Fibroblast of gingiva (primary cell): ENCODE data around the gene KRTAP10-10.
"Not testable (repeated sequence)": the region's sequence is repeated elsewhere in the genome, so short reads cannot be mapped to it uniquely, and the experiment has no call there.

Experiments
- DNase-seq: peaks from one replicate; pipeline ENCODE4 v3.0.0-alpha.2; 2011; ENCODE audit warnings: low read depth

KRTAP10-10 gene

DNA sequence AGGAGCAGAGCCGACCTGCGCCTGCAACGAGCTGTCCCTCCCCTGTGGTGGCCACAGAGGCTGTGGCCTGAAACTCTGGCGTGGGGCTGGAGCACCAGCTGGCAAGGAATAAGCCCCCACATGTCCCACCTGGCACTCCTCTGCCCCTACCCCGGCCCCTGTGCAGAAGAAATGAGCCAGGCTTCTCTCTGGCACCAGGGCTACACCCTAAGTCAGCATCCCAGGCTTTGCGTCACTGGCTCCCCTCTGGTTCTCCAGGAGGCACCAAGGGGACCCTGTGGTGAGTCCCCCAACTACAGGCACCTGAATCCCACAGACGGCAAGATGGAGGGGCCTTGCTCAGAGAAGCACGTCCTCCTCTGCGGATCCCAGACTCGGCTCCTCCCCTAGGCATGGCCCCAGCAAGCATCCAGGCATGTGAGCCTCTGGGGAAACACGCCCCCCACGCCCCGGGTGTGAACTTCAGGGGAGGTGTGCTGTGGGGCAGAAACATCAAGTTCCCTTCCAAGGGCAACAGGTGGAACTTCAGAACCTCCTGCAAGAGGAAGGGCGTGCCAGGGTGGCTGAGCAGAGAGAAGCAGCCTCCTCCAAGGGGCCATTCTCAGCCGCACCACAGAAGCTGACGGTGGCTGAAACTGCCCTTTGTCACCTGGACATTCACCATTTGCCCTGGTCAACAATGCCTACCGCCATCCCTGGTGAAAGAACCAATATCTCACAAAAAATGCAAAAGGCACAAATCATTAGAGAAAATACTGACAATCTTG is 33.9 kb upstream of the KRTAP10-10 start:
- DNase-seq, result no peak

DNA sequence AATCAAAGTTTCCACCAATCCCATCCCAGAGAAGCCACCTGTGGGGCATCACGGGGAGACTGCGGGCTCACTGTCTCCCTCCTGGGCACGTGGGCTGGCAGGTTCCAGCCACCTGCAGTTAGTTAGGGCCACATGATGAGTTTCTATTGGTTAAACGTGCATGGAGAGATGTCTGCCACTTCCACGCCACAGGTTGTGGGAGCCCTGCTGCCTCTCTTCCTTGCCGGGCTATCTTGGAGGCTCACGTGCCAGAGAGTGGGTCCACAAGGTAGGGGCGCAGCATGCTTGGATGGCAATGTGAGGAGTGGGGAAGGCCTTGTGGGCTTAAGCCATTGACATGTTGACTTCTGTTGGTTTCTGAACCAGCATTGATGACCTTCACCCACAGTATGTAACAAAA is 33.2 kb upstream of the KRTAP10-10 start:
- no peak for DNase-seq

DNA sequence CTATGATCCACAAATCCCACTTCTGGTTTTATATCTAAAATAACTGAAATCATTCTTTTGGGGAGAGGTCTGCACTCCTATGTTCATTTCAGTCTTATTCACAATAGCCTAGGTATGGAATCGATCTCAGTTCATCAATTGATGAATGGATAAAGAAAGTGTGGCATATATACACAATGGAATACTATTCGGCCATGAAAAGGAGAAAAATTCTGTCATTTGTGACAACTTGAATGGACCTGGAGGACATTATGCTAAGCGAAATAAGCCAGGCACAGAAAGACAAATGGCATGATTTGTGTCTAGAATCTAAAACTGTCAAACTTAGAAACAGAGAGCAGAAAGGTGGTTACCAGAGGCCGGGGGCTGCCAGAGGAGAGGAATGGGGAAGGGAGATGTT is 30.7 kb upstream of the KRTAP10-10 start:
- DNase-seq, result no peak

DNA sequence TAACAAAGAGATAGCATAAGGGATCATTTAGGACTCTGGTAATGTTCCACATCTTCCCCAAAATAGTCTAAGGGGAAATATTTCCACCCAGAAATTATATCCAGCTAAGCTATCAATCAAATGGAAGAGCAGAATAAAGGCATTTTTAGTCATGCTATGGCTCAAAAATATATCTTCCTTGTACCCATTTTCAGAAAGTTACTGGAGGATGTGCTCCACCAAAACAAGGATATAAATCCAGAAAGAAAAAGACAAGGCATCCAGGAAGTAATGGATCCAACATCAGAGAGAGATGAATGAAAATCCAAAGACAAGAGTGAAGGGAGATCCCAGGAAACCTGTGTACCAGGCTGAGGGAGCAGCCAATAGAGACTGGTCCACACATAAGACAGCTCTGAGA is 28.0 kb upstream of the KRTAP10-10 start:
- DNase-seq, result no peak

DNA sequence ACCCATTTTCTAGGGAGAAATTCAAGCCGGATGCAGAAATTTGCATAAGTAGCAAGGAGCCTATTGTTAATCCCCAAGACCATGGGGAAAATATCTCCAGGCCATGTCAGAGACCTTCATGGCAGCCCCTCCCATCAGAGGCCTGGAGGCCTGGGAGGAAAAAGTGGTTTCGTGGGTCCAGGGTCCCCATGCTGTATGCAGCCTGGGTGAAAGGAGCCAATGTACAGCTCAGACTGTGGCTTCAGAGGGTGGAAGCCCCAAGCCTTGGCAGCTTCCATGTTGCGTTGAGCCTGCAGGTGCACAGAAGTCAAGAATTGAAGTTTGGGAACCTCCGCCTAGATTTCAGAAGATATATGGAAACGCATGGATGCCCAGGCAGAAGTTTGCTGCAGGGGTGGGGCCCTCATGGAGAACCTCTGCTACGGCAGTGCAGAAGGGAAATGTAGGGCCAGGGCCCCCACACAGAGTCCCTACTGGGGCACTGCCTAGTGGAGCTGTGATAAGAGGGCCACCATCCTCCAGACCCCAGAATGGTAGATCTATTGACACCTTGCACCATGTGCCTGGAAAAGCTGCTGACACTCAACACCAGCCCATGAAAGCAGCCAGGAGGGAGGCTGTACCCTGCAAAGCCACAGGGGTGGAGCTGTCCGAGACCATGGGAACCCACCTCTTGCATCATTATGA is 26.9 kb upstream of the KRTAP10-10 start:
- DNase-seq, result not testable (repeated sequence)

DNA sequence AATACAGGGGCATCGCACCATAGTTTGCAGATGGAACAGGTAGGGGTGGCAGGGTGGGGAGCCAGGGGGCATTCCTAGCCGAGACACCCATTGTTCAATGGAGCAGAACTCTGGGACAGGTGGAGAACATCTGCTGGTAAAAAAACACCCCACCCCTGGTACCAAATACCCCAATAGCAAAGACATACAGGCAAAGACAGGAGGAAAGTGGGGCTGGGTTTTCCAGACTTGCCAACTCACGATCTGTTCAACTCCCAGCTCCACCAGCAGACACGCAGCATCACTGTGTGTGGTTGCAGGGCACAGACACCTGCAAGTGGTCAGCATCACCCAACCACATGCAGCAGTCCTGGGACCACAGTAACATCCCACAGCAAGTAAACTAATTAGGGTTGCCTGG is 25.6 kb upstream of the KRTAP10-10 start:
- no peak for DNase-seq

DNA sequence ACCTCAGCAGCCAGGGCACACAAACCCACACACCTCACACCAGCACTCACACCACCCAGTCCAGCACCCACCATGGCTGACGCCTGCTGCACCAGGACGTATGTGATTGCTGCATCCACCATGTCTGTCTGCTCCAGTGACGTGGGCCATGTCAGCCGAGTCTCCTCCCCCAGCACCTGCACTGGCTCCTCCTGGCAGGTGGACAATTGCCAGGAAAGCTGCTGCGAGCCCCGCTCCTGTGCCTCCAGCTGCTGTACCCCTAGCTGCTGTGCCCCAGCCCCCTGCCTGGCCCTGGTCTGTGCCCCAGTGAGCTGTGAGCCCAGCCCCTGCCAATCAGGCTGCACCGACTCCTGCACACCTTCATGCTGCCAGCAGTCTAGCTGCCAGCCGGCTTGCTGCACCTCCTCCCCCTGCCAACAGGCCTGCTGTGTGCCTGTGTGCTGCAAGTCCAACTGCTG is 25.1 kb upstream of the KRTAP10-10 start, which contains the start of gene KRTAP10-8:
TSS of gene KRTAP10-8 (plus strand) at position 51 of the 458 bp plus-strand sequence. CDS start at position 73, 22 bp downstream.
- no peak for DNase-seq

DNA sequence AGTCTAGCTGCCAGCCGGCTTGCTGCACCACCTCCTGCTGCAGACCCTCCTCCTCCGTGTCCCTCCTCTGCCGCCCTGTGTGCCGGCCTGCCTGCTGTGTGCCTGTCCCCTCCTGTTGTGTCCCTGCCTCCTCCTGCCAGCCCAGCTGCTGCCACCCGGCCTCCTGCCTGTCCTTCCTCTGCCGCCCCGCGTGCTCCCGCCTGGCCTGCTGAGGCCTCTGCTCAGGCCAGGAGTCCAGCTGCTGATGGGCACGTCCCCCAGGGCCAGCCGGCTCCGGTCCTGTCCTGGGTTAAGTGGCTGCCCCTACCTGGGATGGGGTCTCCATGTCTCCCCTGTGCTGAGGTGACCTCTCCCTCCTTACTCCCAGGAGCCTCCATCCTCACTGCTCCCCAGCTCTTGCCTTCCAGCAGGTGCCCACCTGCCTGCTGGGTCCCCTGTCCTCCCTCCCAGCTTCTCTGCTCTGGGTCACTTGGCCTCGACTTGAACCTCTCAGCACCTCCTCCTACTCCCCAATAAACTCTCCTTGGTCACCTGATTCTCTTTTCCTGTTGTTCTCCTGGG is 24.4 kb upstream of the KRTAP10-10 start:
- DNase-seq, result no peak

DNA sequence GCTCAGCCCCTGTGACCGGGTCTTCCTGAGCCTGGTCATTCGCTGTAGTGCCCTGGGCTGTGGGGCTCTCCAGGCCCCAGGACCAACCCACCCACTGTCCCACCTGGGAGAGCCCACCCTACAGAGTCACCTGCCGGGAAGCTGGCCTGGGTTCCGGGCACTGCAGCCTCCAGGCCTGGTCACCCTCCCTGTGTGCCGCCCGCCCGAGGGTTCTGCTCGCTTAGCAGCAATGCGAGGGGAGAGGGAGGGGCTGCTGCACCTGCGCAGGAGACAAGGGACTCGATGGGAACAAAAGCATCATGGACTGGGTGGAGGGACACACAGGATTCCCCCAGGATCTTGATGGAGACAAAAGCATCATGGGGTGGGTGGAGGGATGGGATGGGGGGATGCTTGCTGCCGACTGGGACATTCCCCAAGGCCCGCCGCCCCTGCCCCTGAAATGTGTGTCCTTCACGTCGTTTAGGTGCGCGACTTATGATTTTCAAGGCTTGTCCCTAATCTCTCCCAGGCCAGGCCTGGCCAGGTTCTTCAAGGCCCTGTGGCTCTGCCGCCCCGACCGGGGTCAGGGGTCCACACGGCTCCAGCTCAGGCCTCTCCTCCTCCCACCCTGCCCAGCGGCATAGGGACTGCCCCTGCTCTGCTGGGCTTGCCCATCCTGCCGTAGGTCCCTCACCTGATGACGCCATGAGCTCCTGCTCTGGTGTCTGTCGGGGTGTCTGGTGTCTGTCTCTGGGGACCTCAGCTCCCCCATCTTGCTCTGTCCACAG is 23.6 kb upstream of the KRTAP10-10 start:
- DNase-seq, result no peak

DNA sequence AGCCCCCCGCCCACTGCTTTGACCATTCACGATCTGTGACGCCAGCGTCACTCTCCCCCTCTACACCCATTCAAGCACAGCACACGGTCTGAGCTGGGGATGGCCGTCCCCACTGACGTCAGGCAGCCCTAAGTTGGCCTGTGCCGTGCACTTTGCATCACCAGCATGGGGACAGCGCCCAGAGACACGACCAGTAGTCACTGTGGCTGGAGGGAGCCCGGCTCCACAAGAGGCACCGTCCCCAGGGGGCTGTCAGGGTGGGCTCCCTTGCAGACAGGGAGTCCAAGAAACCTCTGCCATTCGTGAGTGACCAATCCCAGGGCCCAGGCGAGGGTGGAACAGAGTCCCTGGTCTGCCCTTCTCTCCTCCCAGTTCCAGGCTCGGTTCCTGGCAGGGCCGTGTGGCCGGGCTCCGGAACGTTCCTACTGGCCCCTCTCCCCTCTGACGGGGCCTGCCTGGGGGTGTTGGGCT is 23.0 kb upstream of the KRTAP10-10 start:
- DNase-seq, result no peak

DNA sequence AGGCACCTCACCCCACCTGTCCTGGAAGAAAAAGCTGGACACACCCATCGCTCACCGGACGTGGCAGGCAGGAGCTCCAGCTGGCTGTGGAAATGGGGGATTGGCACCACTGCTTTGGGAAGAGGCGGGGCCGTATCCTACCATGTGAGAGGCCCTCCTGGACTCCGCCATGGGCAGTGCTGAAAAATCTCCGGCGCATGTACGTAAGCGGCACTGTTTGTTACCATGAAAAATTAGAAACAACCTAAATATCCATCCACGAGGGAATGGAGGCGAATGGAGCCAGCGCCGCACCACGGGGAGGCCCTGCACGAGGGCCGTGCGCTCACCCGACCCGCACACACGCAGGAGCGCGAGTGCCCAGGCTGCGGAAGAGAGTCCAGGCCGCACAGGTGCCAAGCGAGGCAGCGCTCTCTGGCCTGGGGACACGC is 22.2 kb upstream of the KRTAP10-10 start:
- DNase-seq, result no peak

DNA sequence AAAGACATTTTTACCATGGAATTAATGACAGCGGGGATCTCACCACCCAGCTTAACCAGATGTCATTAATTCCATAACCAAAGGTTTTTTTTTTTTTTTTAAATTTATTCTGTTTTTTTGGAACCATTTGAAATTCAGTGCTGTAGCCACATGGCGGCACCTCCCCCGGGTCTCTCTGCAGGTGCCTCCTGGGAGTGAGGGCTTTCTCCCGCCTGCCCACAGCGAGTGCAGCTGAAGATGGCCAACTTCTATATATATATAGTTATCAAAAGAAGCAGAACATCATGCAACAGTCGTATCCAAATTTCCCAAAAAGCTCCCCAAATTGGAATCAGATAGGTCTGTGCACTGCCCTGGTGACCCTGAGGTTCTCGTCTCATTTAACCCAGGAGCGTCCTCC is 21.7 kb upstream of the KRTAP10-10 start:
- no peak for DNase-seq

DNA sequence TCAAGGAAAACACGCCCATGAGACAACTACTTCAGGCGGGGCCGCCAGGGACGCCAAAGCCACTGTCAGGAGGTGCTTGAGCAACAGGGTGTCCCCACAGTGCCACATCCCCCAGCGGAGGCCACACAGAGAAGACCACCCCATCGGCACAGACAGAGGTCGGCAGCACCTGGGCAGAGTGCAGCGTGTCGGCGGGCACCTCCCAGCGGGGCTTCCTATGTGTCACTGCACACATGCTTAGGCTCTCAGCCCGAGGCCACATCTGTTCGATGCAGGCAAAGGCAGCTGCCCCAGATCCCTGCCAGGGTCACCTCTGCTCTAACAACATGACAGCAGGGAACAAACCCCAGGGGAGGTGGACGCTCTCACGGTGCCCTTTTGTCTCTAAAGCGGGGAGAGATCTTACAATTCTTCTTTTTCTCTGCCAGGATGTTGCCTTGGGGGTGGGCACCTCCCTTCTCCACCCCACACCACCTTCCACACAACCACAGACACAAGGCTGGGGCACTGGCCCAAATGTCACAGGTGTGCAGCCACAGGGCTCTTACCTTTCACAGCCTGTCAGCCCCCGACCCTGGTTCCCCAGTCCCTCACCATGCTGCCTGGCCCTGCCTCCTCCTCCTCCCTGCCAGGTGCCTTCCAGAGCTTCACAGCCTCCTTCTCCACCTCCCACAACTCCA is 21.1 kb upstream of the KRTAP10-10 start:
- DNase-seq, result no peak

DNA sequence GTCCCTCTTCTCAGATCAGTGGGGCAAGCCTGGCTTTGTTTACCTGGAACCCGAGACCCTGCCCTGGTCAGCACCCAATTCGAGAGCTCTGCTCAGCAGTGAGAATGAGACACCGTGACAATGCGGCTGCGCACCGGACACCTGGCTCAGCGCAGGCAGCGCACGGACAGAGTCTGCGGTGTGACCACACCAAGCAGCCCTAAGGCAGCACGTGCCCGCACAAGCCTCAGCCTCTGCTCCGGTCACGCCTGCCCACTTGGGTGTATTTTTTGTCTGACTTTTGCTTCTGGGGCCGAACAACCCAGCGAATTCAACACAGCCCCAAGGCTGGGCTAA is 20.6 kb upstream of the KRTAP10-10 start:
- no peak for DNase-seq

DNA sequence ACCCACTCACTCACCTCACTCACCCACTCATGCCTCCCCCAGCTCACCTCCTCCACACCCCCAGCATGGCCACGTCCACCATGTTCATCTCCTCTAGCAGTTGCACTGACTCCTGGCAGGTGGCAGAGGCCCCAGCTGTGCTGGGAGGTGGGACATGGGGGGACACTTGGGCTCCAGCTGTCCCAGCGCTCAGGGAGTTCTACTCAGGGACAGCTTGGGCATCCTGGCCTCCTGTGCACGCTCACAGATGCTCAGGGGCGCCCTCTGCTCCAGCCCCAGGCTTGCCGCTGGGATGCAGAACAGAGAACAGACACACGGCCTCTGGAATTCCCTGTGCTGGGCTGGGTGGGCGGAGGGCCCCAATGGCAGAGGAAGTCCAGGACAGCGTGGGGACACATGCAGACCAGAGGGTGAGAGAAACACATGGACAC is 20.1 kb upstream of the KRTAP10-10 start:
- DNase-seq, result no peak

DNA sequence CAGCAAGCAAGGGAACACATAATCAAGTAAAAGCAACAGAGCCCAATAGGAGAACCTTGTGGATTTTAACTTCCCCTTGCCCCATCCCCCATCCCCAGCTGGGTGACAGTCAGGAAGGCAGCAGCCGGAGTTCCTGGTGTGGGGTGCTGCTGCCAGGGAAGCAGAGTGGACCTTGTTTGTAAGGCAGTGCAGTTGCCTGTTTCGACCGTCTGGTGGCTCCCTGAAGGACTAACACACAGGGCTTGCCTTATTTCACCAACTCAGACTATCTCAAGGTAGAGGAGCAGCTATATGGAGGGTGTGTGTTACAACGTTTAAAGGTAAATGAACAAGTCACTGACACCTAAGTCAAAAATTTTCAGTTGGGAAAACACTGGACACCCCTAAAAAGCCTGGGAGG is 18.7 kb upstream of the KRTAP10-10 start:
- DNase-seq, result no peak

DNA sequence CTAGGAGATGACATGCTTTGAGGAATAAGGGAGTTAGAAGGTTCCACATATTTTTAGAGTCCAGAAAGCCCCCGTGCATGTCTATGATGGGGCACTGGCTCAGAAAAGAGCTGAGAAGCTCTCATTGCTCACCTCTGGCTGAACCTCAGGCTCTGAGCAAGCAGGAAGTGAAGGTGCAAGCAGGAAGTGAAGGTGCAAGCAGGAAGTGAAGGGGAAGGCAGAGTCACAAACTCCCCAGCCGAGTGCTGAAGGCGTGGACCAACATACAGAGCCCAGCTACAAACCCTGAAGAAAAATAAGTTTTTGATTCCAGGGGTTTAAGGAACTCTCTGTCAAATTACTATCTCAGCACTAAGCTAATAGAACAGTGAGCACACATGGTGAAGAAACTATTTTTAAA is 18.2 kb upstream of the KRTAP10-10 start:
- DNase-seq, result no peak

DNA sequence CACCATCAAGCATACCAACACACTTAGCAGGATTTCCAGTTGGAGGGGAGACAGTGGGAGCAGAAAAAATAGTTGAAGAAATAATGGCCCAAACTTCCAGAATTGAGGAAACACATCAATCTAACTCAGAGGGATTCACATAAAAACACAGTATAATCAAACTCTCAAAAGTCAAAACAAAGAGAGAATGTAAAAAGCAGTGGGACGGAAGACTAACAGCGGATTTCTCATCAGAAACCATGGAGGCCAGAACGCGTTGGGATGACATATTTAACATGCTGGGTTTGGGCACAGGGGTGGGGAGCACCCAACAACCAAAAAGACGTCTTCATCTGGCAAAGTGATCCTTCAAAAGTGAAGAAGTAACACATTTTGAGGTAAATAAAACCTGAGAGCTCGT is 17.3 kb upstream of the KRTAP10-10 start:
- DNase-seq, result no peak

DNA sequence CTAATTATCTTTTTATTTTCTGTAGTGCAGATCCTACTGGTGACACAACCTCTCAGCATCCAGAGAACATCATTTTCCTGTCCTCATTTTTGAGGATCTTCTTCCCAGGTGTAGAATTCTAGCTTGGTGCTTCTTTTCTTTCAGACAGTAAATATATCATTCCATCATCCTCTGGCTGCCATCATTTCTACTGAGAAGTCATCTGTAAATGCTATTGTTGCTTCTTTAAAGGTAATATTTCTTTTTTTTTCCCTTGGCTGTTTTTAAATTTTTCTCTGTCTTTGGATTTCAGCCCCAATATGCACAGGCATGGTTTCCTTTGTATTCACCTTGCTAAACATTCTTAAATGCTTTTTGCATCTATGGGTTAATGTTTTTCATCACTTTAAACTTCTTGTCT is 13.6 kb upstream of the KRTAP10-10 start:
- no peak for DNase-seq

DNA sequence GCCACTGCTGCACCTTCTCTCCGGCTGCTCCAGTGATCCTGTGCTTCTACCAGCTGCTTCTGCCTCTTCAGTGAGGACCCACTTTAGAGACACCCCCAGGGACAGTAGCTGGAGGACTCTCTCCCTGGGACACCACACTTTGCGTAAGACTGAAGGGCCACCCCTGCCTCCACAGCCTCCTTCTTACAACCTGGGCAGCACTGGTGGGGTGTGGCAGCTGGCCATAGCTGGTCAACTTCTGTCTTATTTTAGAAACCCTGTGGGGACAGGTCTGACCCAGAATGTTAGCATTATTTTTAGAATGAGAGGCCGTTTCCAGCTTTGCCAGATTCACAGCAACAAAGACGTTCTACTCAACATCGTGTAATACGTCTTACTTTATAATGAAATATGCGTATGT is 11.4 kb upstream of the KRTAP10-10 start:
- DNase-seq, result no peak

DNA sequence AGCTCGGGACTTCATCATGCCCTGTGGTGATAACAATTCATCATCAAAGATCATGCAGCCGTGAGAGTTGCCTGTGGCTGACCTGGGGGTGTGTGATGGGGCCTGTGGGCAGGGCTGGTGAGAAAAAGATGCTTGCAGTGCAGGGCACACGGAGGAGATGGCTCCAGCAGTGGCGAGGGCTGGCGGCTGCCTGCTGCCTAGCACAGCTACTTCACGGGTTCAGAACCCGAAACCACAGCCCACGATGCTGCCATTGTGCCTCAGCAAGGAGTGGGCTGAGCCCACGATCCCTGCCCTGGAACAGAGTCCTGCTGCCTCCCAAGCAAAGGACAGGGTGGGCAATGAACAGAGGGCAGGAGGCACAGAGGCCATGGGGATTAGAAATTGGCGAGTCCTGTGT is 10.9 kb upstream of the KRTAP10-10 start:
- no peak for DNase-seq

DNA sequence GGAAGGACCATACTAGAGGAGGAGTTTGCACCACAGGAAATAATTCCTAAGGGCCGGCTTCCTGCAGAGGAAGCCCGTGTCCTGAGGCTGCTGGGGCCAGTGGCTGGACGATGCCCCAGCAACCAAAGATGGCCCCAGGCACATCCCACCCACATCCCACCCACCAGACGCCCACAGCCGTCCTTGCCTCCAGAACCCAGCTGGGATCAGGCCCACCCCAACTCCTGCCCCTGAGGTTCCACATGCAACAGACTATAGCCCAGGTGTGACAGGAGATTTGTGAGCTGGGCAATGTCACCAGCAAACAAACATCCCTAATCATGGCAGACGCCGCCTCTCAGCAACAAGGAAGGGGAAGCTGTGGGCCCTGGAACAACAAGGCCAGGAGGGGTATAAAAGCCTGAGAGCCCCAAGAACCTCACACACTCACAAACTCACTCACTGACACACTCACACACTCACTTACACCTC is 10.4 kb upstream of the KRTAP10-10 start, which contains the start of gene KRTAP10-9:
TSS of gene KRTAP10-9 (plus strand) at position 421 of the 471 bp plus-strand sequence. CDS start 79 bp downstream, outside the sequence.
- DNase-seq, result no peak
